ENCODE data around the gene PIP5K1C.

PIP5K1C gene

DNA sequence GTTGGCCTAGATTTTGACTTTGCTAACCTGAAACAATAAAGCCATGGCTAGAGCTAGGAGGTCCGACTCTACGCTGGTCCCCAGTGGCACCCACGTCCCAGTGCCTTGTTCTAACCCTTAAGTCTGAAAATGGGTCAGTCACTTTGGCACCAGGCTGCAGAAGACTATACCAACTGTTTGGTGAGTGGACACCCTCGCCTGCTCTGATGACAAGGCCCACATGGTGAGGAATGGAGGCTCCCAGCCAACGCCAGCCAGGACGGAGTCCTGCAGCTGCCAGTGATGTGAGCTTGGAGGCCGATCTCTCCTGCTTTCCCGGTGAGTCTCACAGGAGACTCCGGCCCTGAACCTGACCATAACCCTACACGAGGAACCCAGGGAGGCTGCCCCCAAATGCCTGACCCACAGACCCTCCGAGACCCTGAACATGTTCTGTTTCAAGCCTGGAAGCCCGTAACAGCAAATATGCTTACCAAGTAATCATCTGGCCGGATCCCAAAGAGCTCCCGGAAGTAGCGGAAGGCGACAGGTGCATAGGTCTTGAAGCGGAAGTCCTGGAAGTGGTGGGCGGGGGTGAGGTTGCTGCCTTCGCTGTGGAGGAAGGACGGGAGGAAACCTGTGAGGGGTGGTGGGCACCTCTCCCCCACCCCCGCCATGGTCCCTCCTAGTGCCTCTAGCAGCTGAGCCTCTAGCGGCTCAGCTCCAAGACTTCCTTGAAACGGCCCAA is 39.6 kb downstream of the PIP5K1C start:
- no peak overlapping the region for H3K4me3 ChIP-seq (replicated peaks; ENCODE audit: low read depth, low read length)
- TF ChIP-seq, protein P1, sequence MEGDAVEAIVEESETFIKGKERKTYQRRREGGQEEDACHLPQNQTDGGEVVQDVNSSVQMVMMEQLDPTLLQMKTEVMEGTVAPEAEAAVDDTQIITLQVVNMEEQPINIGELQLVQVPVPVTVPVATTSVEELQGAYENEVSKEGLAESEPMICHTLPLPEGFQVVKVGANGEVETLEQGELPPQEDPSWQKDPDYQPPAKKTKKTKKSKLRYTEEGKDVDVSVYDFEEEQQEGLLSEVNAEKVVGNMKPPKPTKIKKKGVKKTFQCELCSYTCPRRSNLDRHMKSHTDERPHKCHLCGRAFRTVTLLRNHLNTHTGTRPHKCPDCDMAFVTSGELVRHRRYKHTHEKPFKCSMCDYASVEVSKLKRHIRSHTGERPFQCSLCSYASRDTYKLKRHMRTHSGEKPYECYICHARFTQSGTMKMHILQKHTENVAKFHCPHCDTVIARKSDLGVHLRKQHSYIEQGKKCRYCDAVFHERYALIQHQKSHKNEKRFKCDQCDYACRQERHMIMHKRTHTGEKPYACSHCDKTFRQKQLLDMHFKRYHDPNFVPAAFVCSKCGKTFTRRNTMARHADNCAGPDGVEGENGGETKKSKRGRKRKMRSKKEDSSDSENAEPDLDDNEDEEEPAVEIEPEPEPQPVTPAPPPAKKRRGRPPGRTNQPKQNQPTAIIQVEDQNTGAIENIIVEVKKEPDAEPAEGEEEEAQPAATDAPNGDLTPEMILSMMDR (IDR thresholded peaks at IDR 0.05; ENCODE audit: low read depth, low read length, missing control alignments), result no peak
- DNase-seq (ENCODE audit: extremely low read depth, low read depth), result no peak

DNA sequence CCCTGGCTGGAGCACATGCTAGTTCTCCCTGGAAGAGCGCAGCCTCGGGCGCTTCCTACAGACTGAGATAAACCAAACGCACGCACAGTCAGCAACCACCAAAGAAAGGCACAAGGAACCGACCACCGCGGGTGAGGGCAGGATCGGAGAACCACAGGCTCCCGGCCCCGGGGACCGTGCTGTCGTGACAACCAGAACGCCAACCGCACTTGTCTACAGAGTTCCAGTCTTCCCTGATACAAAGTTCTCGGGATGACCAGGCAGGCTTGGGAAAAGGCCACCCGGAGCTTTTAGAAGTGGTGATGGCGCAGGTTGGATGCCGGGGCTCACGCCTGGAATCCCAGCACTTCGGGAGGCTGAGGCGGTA is 40.5 kb downstream of the PIP5K1C start:
- no peak overlapping the region for H3K4me3 ChIP-seq (replicated peaks; ENCODE audit: low read depth, low read length)
- DNase-seq (ENCODE audit: extremely low read depth, low read depth), result no peak
- TF ChIP-seq, protein P1 (IDR thresholded peaks at IDR 0.05; ENCODE audit: low read depth, low read length, missing control alignments), result no peak

GRCh38 chr19:3658870-3659745 is 41.2 kb downstream of the PIP5K1C start:
- no peak overlapping the region for H3K4me3 ChIP-seq (replicated peaks; ENCODE audit: low read depth, low read length)
- TF ChIP-seq, protein P1 (IDR thresholded peaks at IDR 0.05; ENCODE audit: low read depth, low read length, missing control alignments), result no peak
- DNase-seq (ENCODE audit: extremely low read depth, low read depth), result no peak

DNA sequence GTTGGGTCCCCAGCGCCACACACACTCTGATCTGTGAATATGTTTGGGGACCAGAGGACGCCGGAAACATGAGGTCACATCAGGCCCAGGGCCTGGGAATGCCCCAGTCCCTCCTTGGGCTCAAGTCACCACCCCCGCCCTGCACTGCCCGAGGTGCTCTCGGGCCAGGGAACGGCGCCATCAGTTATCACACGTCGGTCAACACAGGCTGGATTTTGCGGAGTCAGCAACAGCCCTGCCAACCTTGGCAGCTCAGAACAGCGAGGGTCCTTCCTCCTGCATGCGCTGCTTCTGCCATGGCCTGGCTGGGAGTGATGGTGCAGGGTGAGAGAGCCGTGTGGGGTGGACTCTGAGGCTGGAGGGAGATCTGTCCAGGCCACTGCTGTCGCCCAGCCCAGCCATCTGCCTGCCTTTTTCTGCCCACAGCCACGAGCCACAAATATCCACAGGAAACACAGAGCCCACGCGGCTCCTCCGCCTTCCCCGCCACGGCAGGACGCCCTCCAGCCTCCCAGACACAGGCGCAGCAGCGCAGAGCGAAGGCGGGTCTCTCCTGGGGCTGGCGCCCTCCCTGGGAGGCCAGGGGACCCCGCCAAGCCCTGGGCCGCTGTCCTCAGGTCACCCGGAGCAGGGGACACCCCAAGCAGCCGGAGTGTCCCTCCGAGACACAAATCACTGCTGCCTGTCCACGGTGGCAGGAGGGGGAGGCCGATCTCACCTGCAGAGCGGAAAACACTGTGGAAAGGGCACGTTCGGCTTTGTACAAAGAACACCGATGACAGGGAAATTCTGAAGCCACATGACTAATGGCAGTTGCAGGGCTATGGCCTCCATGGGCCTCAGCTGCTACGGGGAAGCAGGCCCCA is 42.0 kb downstream of the PIP5K1C start:
- TF ChIP-seq, protein P1 (IDR thresholded peaks at IDR 0.05; ENCODE audit: low read depth, low read length, missing control alignments), result no peak
- DNase-seq (ENCODE audit: extremely low read depth, low read depth), result no peak
- H3K4me3 ChIP-seq (replicated peaks; ENCODE audit: low read depth, low read length), result no peak overlapping the region

GRCh38 chr19:3657395-3657769 is 42.9 kb downstream of the PIP5K1C start:
- no peak for DNase-seq (ENCODE audit: extremely low read depth, low read depth)
- no peak overlapping the region for H3K4me3 ChIP-seq (replicated peaks; ENCODE audit: low read depth, low read length)
- TF ChIP-seq, protein P1 (IDR thresholded peaks at IDR 0.05; ENCODE audit: low read depth, low read length, missing control alignments), result no peak

DNA sequence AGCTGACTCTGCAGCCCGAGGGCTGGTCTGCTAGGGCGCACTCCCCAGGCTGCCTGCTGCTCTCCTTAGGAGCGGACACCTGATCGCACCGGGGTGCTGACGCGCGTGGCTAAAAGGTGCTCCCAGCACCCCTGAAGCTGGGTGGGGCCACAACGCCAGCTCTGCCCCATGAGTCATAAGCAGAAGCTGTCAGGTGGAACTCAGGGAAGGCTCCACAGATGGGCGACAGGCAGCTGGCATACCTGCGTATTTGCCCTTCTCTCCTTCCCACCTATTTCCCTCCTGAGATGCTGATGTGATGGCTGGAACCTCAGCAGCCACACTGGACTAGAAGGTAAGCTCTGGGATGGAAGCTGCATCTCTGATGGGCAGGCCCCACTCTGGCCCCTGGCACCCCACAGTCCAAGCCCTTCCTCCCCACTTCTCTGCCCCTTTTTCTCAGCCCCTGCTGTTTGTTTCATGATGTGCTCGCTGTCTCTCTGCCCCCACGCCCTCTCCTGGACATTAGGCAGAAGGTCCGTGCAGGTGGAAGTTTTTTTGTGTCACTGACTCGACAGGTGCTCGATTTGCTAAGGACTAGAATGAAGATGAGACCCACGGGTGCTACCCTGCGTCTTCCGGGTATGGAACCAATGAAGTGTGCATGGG is 43.4 kb downstream of the PIP5K1C start:
- TF ChIP-seq, protein P1 (IDR thresholded peaks at IDR 0.05; ENCODE audit: low read depth, low read length, missing control alignments), result no peak
- H3K4me3 ChIP-seq (replicated peaks; ENCODE audit: low read depth, low read length), result no peak overlapping the region
- no peak for DNase-seq (ENCODE audit: extremely low read depth, low read depth)

All from HFF-Myc (cell line).